Muscle of arm (tissue), 14 donors: ENCODE results near the gene CCR7. TPM values are rescaled to one million over a fixed set of nuclear protein-coding genes. Genes with fewer than 3 reads are reported as not detected.

Experiments used
- DNase-seq: peaks from one replicate; pipeline ENCODE4 v3.0.0-alpha.2; 2013
- long read RNA-seq, 11 donors: transcript quantifications; one replicate each; lab custom pipeline, GENCODE V29; 2026
- polyA plus RNA-seq, 12 donors: library from polyadenylated mRNA; unstranded; fragments of 120-200 nt; gene quantifications; one replicate each; pipeline ENCODE4 v1.2.1, GENCODE V29; 2013; ENCODE audit not compliant: insufficient read length in 12 of 12

CCR7 gene, protein sequence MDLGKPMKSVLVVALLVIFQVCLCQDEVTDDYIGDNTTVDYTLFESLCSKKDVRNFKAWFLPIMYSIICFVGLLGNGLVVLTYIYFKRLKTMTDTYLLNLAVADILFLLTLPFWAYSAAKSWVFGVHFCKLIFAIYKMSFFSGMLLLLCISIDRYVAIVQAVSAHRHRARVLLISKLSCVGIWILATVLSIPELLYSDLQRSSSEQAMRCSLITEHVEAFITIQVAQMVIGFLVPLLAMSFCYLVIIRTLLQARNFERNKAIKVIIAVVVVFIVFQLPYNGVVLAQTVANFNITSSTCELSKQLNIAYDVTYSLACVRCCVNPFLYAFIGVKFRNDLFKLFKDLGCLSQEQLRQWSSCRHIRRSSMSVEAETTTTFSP
- polyA plus RNA-seq: 1 to 10 TPM in 2 of 12 donors, under 1 TPM in 8, not detected in 2; 0.18 to 3.5 (median 0.55) TPM
- long read RNA-seq, donor 1: 0 reads
- long read RNA-seq, donor 2, partial matches to known transcripts: 0 of 1 reads
- long read RNA-seq, donor 2, other reads (novel, unspliced or antisense): 0 of 1 reads
- long read RNA-seq, donor 3: 0 reads
- long read RNA-seq, donor 4: 0 reads
- long read RNA-seq, donor 5: 0 reads
- long read RNA-seq, donor 6: 0 reads
- long read RNA-seq, donor 7: 0 reads
- long read RNA-seq, donor 8: 0 reads
- long read RNA-seq, donor 9: 0 reads
- long read RNA-seq, donor 10: 0 reads
- long read RNA-seq, donor 11: 0 reads

DNA sequence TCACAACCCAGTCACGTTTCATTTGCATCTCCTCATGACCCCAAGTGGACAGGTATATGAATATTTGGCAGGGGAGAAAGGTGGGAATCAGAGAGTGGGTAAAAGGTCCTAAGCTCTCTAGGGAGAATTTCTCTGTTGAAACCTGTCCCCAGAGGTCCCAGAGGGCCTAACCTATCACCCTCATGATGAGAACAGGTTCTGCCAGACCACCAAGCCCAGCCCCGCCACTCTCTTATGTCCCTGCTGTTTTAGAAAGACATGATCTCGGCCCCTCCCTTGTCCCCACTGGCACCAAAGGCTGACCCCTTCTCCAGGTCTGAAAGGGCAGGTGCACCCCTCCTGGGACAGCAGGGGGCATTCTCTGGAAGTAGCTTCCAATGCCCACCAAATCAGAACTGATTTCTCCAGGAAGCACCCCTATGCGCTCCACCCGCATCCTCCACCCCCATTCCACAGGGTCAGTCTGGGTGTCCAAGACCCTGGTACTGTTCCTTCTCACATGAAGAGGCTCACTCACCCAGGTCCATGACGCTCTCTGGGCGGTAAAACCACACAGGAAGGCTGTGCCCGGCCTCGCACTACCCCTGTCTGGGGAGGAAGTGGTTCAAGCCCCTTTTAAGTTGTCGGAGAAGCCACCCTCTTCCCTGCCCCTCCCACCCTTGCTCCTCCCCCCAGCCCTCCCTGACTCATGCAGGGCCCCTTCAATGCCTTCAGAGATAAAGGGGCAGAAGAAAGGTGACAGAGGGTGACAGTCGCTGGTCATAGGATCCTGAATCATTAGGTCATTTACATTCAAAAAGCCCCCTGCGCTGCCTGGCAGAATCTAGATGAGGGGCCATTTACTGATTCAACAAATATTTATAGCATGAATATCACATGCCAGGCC is at the start of gene CCR7:
Gene CCR7, minus strand, starts transcription at position 590 of the 886 bp plus-strand sequence. Its CDS starts 63 bp downstream, at position 527.
- DNase-seq: no peak

DNA sequence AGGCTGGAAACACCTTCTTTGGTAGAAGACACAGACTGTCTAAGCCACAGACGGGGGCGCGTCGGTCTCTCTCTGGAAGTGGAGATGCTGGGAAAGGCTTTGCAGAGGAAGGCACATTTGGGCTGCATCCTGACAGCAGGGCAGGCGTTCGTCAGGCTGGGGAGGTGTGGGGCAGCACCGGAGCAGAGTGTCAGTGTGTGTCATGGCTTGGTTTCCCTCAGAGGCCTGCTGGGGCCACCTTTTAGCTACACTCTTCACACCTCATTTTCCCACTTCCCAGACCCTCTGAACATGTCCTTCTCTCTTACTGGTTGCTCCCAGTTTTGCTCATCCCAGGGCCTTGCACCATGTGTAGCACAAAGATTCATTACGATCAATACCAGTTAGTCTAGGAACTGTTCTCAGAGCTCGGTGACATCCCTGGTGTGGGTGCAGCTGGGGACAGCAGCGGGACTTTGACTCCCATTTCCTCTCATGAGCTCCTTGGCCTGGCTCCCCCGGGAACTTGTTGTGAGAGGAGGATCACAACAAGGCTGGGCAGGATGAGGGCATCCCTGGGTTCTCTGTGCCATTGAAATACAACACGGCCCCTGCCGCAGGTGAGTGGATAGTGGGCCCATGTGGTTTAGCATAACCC is 49.3 kb upstream of the CCR7 start:
- DNase-seq: no peak

DNA sequence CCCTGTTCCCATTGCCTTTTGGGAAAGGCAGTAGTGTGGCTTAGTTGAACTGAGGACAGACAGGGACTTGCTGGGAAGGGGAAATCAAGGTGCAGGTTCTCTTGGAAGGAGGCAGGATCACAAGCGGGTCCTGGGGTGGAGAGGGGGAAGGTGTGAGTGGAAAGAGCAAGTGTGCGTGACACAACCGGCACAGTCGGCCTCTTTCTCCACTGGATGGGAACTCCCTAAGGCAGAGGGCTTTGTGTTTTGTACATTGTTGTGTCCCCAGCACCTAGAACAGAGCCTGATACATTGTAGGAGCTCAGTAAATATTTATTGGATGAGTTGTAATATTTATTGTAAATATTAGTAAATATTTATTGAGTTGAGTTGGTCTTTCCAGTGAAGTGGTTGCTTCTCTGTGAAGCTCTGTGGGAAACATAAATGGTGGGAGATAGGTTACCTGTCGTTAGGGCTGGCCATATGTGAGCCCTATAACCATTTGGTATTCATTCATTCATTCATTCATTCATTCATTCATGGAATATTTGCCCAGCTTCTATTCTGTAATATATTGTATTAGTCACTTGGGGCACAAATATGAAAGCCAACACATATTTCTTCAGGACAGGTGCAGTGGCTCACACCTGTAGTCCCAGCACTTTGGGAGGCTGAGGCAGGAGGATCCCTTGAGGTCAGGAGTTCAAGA is 48.3 kb upstream of the CCR7 start:
- no peak for DNase-seq

DNA sequence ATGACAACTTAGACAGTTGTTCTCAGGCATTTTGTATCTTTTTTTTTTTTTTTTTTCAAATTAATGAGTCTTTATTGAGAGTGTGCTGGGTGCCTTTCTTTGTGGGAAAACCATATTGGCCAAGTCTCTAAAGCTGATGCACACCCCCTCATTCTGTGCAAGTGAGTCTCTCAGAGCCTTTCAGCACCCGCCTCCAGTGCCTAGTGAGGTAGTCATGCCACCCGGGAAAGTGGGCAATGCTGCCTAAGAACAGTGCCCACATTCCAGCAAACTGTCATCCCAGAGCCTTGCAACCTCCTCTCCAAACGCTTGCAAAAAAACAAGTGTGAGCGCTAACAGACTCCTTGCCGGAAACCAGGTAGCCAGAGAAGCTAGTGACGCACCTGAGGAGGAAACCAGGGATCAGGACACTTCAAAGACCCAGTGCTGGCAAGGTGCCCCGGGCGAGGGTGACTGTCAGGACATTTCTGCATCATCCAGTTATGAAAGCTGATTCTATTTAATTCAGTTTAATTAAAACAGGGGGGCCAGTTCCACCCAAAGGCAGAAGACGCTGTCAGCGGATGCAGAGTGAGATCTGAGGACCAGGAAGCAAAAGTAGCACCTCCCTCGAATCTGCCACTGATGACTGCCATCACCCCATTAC is 47.5 kb upstream of the CCR7 start:
- DNase-seq: no peak

DNA sequence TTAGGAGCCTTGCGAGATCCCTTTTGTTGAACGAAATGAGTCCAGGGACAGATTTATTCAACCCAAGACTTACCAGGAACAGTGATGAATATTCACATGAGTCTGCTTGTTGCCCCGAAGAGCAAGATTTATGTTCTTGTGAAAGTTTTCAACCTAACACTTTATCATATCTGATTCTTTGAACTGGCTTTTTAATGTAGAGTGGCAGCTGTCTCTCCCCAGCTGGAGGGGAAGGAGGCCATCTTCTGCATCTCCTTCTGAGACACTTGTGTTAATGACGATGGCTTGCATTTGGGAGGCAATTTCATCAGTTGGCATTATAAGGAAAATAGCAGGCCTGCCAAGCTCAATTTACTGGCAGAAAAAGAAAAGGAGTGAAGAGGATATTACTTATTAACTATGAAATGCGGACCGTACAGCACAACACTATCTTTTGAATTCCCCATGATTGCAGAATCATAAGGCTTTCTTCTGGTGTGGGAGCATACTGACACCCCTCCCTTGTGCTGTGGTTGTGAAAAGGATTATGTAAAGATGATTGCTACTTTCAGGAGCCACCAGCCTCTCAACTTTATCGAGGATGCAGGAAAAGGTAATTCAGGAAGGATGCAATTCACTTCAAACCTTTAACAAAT is 46.7 kb upstream of the CCR7 start:
- no peak for DNase-seq

DNA sequence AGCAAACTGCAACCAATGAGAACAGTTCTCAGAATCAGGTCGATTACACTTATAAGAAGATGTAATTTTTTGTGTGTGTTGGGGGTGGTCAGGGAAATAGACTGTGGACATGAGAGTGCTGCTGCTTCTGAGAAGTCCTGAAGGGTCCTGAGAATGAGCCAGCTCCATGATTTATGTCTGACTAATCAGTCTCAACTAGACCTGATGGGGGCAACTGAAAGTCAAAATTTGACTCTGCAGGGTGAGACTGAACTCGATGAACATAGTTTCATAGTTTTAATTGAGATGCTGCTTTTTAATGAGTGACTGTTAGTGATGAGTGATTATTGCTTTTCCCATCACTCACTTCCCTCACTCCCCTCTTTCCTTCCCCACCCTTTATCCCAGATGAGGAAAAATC is 45.1 kb upstream of the CCR7 start:
- DNase-seq: no peak

DNA sequence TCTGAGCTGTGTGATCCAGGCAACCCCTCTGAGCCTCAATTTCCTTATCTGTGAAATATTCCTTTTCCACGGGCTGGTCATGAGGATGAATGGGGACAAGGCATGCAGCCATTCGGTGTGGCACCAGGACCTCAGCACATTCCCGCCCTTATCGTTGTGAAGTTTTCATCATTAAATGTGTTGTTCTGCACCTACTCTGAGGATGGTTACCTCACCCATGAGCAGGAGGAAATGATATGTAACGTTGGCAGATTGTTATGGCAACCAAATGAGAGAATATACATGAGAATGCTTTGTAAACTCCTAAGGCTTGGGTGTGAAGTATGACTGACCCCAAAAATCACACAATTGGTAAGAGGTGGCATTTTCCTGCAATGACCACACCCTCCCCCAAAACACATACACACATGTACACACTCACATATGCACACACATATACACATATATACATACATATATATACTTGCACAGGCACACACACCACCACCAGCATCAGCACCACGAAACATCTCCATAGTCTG is 42.8 kb upstream of the CCR7 start:
- DNase-seq: no peak

DNA sequence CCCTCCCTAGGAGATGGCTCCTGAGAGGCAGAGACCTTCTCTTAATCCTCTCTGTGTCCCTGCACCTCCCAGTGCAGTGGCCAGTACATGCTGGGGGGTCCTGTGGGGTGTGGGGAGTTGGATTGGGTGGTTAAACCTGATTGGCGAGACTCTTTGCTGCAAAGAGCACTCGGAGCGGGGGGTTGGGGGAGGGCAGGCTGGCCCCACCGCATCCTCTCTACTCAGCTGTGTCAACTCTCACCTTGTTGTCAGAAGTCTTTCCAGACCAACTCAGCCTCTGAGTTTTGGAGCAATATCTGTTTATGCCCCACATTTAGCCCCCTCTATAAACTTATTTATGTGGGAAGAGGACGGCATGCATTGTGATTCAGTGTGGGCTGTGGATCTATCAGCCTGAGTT is 42.4 kb upstream of the CCR7 start:
- no peak for DNase-seq

DNA sequence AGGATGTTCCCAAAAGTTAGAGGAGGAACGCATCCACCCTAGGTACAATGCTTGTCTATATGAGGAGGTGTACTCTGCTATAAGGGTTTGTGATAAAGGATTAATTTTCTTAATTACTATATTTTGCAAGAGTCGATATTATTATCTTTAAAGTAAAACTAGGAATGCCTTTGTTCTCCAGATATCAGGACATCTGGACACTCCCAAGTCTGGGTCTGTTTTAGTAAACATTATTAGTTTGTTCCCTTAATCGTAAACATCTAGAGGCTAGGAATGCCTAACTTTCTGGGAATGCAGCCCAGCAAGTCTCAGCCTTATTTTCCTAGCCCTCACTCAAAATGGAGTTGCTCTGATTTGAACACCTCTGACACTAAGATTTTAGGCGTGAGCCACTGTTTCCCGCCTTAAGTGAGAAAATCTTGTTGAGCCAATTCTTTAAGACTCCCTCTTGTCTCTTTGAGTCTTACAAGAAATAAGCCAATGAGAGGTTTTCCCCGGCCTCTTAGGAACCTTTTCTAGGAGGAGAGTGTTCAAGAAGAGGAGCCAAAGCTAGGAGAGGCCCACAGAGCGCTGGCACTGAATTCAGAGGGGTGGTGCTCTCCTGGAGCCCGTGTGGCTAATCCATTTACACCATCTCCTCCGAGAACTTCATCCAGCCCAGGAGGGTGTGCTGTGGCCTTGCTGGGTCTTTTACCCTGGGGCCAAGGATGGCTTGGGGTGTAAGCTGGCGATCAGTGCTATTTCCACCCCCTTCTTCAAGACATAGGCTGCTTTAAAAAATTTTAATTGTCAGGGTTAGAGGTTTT is 41.5 kb upstream of the CCR7 start:
- DNase-seq: no peak

DNA sequence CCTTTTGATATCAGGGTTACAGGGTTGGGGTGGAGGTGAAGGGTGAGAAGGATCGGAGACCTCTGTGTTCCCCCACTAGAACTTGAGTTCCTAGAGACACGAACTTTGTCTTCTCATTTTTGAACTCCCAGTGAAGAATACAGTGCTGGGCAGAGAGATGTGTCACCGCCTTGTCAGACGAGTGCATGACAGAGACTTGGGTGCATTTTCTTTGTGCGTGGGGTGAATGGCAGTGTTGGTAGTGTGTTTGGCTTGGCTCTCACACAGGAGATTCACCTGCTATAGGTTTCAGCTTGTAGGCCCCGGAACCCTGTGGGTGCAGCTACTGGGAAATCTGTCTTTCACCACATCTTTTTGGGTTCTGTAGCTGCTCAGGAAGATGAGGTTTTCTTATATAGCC is 40.0 kb upstream of the CCR7 start:
- no peak for DNase-seq

DNA sequence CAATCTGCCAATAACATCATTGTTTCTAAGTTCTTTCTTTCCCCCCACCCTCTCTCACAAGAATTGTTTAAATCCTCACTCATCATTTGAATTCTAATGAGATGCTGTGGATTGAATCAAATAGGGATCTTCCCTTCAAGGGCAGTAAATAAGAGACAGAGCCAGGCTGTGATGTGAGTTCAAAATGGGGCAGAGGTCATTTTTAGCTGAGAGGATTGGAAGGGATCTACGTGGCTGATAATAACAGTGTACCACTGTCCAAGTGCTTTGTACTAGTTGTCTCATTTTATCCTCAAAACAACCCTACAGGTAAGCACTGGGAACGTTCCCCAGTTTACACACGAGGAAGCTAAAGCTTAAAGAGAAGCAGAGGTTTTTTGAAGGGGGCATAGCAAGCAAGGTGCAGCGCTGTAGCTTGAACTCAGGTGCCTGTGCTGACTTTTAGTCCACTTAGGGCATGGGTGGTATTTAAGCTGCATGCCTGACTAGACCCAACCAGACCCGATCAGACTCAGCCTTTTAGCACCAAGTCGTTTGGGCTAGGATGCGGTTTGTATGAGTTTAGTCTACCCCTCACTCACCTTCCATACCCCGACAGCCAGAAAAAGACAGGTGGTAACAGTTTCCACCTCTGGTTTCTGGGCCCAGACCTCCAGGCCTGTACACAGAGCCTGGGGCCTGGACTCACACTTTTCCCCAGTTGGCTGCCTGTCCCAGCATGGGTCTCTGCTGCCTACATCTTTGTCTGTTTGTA is 39.2 kb upstream of the CCR7 start:
- no peak for DNase-seq

DNA sequence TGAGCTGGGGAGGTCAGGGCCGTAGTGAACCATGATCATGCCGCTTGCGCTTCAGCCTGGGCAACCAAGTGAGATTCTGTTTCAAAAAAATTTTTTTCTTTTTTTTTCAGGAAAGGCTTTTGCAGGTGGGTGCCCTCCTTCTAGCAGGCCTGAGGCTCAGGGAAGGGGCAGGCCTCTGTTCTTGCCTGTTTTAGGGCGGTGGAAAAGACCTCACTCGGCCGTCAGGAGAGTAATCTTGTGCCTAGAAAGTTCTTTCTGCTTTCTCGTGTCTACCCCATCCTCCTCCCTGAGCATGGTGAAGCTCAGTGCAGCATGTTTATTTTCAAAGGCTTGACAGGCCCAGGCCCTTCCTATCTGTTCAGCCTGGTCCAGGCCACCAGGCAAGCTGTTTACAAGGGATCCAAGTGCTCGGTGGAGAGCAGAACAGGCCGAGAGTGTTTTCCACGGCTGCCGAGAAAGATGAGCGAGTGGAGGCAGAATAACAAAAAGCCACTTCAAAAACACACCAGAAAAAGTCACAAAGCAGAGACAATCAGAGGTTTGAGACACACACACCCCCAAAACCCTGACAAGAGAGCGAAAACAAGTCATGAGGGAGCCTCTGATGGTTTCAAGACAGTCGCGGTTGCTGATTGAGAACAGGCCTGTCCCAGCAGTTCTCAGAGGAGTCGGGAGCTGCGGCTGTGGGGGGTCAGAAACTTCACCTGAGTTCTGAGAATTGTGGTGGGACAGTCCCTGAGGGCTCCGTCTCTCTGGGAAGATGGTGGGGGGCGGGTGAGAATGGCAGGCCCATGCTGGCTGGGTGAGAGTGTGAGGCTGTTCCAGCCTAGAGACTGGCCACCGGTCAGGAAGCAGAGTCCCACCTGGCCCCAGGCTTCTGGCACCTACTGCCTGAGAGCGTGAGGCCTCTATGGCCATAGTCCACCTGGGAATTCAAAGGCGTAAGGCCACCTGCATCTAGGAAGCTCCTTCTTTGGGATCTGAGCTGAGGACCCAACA is 37.5 kb upstream of the CCR7 start:
- DNase-seq: no peak

DNA sequence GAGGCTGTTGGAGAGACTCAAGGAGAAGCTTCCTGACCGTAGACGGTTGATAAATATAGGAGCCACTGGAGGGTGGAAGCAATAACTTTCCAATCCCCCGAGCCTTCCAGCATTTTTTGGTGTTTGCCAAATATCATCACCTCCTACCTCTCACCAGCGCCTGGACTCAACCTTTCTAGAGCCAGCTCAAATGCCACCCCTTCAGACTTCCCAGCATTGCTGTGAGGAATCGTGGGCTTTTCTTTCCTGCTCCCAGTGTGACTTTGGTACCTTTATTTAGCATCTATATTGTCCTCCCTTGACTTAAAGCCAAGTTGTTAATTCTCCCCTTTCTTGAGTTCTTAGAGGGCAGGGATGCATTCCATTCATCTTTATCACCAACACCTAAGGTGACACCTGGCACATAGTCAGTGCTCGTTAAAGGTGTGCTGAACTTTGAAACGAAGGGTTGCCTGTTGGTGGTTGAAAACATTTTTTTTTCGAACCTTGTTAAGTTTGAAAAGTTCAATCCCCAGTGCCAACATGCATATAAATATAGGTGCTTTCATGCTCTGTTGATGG is 35.3 kb upstream of the CCR7 start:
- no peak for DNase-seq

DNA sequence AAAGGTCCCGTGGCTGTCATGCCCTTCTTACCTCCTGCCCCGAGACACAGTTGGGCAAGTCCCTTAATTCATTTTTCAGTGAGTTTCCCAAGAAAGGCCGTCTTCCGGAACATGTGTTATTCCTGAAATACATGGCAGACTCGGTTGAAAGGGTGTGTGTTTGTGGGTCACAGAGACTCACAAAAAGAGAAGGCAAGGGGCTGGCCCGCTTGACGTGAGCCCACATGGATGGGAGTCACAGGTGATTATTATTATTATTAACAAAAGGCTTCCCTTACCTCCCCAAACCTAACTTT is 34.1 kb upstream of the CCR7 start:
- no peak for DNase-seq

DNA sequence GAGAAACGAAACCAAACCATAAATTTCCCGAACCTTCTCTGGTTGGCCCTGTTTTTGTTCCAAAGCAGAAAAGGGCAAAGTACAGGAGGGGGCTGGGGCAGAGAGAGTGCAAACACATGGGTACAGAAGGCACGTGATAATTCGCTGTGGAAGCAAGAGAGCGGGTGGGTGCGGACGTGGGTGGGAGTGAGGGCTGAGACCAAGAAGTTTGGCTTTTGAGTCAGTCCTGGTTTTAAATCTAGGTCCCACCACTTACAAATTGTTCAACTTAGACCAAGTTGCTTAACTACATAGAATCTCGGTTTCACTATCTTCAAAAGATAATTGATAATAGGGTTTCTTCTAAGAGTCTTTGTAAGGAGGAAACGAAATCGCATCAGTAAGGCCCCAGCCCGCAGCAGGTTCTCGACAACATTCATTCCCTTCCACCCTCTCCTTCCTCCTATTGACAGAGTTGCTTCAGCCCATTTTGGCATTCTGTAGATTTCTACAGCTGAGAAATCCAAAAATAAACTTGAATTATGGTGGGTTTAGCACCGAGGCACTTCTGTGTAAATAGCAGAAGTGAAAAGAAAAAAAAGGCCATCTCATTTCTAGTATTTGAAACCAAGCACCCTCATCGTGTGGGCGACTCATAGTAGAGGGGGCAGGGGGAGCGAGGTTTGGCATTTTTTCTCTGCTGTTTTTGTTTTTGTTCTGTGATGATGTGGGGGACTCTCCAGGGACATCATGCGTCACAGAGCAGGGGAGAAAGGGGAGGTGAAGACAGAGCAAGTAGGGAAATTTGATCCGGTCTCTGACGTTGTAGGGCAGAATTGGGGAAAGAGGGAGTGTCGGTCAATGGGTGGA is 33.6 kb upstream of the CCR7 start:
- DNase-seq: no peak

DNA sequence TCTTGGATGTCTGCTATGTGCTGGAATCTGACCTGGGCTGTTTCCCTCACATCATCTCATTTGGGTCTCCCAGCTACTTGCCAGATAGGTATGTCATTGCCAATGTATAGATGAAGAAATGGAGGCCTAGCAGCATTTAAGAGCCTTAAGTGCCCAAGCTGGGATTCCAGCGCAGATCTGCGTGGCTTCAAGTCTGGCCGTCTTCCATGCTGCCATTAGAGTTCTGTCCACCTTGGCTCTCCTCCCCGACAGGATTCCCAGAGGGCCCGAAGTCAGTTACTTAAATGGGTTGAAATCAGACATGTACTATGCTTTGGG is 33.0 kb upstream of the CCR7 start:
- no peak for DNase-seq
